Colonic mucosa (tissue), 4 donors: Measurements from ENCODE around the gene TATDN2. TPM values are rescaled to one million over a fixed set of nuclear protein-coding genes. Genes with fewer than 3 reads are reported as not detected.
A peak's percentile ranks its signal among the peaks of the same experiment; 100 is the strongest.

Experiments
- DNase-seq: peaks from one replicate; pipeline ENCODE4 v3.0.0-alpha.2; 2020
- H3K27ac ChIP-seq: fragments of 200-600 bp; one replicate; pipeline ENCODE4 v1.8.0; 2021
- H3K27me3 ChIP-seq: fragments of 200-600 bp; one replicate; pipeline ENCODE4 v1.8.0; 2021
- H3K36me3 ChIP-seq: fragments of 200-600 bp; one replicate; pipeline ENCODE4 v1.8.0; 2021
- H3K4me1 ChIP-seq: fragments of 200-600 bp; one replicate; pipeline ENCODE4 v1.8.0; 2021; ENCODE audit warnings: mild to moderate bottlenecking
- H3K4me3 ChIP-seq: fragments of 200-600 bp; one replicate; pipeline ENCODE4 v1.8.0; 2021
- H3K9ac ChIP-seq, 2 donors: one replicate each; pipeline ENCODE4 v1.7.0; 2013; ENCODE audit warnings: control low read depth in 2 of 2, low read depth in 2 of 2, low read length in 2 of 2
- H3K9me3 ChIP-seq: fragments of 200-600 bp; one replicate; pipeline ENCODE4 v1.8.0; 2021
- intact Hi-C: fragments of 100-400 bp; cut with DNase I; formaldehyde crosslinking; loops from one replicate; pipeline ENCODE4 v1.14.1; 2022
- total RNA-seq, 2 donors: library from RNA; stranded (reverse); fragmentation: NEBNext Ultra II Directional in 1 of 2; extraction: Animal tissue kit (Norgen Biotek cat#: 25700) in 1 of 2; gene quantifications; one replicate each; pipeline ENCODE4 v1.2.1, GENCODE V29; 2021
- TF ChIP-seq, protein P1 (sequence below): fragments of 200-600 bp; IDR thresholded peaks from one replicate; pipeline ENCODE4 v1.8.0; 2022; ENCODE audit warnings: antibody characterized with exemption, mild to moderate bottlenecking
- donor health status: healthy.
- donor health status: DM: no; HTN: no; CAD: no.
- donor health status: DM: no; HTN: no; CAD: no.

TATDN2 gene, protein sequence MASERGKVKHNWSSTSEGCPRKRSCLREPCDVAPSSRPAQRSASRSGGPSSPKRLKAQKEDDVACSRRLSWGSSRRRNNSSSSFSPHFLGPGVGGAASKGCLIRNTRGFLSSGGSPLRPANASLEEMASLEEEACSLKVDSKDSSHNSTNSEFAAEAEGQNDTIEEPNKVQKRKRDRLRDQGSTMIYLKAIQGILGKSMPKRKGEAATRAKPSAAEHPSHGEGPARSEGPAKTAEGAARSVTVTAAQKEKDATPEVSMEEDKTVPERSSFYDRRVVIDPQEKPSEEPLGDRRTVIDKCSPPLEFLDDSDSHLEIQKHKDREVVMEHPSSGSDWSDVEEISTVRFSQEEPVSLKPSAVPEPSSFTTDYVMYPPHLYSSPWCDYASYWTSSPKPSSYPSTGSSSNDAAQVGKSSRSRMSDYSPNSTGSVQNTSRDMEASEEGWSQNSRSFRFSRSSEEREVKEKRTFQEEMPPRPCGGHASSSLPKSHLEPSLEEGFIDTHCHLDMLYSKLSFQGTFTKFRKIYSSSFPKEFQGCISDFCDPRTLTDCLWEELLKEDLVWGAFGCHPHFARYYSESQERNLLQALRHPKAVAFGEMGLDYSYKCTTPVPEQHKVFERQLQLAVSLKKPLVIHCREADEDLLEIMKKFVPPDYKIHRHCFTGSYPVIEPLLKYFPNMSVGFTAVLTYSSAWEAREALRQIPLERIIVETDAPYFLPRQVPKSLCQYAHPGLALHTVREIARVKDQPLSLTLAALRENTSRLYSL
- 10 to 100 TPM; 28.9 to 35.3 TPM for total RNA-seq

- intact Hi-C loops = no loop called here
- peaks cover 5% of the 10 kb centered on the region for H3K4me1 ChIP-seq
Observed at GRCh38 chr3:10248184-10248983, at the start of gene TATDN2. TSS of gene TATDN2 (plus strand) at chr3:10248459. CDS start at chr3:10249201, 742 bp downstream.

GRCh38 chr3:10198761-10199649, 49.3 kb upstream of the TATDN2 start:
- TF ChIP-seq, protein P1, sequence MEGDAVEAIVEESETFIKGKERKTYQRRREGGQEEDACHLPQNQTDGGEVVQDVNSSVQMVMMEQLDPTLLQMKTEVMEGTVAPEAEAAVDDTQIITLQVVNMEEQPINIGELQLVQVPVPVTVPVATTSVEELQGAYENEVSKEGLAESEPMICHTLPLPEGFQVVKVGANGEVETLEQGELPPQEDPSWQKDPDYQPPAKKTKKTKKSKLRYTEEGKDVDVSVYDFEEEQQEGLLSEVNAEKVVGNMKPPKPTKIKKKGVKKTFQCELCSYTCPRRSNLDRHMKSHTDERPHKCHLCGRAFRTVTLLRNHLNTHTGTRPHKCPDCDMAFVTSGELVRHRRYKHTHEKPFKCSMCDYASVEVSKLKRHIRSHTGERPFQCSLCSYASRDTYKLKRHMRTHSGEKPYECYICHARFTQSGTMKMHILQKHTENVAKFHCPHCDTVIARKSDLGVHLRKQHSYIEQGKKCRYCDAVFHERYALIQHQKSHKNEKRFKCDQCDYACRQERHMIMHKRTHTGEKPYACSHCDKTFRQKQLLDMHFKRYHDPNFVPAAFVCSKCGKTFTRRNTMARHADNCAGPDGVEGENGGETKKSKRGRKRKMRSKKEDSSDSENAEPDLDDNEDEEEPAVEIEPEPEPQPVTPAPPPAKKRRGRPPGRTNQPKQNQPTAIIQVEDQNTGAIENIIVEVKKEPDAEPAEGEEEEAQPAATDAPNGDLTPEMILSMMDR = no peak
- Histone ChIP-seq H3K27me3 (no peaks in the 10 kb centered on the region), H3K9me3 (no peaks in the 10 kb centered on the region), H3K27ac (peak overlapping the region; percentile 32), H3K9ac (peak overlapping the region in 1 of 2 donors; percentile 13), H3K36me3 (no peaks in the 10 kb centered on the region), H3K4me3 (no peak overlapping the region), H3K4me1 (peaks cover 27% of the 10 kb centered on the region)
- DNase-seq = peak; percentile 82
- intact Hi-C loops = no loop called here

More at GRCh38 chr3:10248184-10248983, at the start of gene TATDN2:
- H3K9me3 ChIP-seq = no peaks in the 10 kb centered on the region
- H3K27ac ChIP-seq = peak within 1 kb of the TSS; percentile 91
- H3K9ac ChIP-seq = peak within 1 kb of the TSS; percentile 76 to 90
- H3K27me3 ChIP-seq = no peaks in the 10 kb centered on the region
- TF ChIP-seq, protein P1 = no peak
- peak; percentile 99 for DNase-seq
- H3K4me3 ChIP-seq = peak within 1 kb of the TSS; percentile 87
- no peaks in the 10 kb centered on the region for H3K36me3 ChIP-seq

DNA sequence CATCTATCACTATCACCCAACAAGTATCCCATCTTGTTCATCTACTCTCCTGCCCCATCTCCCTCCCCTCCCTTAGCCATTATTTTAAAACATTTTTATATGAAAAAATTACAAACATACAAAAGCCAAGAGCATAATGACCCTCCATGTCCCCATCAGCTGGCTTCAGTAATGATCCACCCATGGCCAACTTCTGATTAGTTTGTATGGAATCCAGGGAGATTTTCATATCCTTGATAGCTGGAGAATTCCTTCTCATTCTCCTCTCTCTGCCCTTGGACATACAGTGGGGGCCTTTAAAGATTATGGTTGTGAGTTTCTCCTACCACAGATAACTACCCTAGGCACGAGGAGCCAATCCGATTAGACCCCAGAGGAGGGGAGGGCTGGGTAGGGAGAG, 43.3 kb upstream of the TATDN2 start:
- TF ChIP-seq, protein P1 = no peak
- Histone ChIP-seq H3K27ac (no peak overlapping the region), H3K27me3 (no peaks in the 10 kb centered on the region), H3K9me3 (no peaks in the 10 kb centered on the region), H3K4me1 (peaks cover 11% of the 10 kb centered on the region), H3K36me3 (no peaks in the 10 kb centered on the region), H3K9ac (no peak overlapping the region), H3K4me3 (no peak overlapping the region)
- intact Hi-C loops = no loop called here
- DNase-seq = no peak

DNA sequence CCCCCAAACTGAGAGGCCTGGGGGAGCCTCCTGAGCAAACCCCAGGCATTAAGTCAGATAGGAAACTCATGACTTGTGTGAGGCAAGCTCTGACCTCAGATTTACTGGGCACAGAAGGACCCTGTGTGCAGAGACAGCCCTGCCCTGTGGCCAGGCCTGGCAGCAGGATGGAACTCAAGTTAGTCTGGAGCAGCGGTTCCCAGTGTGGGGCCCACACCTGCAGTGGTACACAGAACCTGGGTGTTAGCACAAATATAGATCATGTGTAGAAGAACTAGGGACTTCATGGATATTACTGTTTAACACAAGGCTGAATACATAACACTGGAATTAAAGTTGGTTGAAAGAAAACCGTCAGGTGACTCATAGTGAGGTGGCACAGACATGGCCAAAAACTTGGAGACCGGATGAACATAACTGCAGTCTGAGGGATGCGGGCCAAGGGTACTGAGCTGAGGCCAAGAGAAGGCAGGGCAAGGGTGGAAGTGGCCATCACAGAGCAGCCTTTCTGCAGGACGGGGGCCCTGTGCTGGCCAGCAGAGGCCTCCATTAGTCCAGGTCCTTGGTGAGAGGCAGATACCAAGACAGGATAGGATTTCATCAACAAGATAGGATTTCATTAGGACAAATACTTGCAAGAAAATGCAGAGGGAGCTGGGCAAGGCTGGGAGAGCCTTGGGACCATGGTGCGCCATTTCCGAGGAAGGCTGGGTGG, 42.7 kb upstream of the TATDN2 start:
- H3K9me3 ChIP-seq = no peaks in the 10 kb centered on the region
- no peaks in the 10 kb centered on the region for H3K27me3 ChIP-seq
- no peak overlapping the region for H3K4me3 ChIP-seq
- no peak overlapping the region for H3K27ac ChIP-seq
- H3K36me3 ChIP-seq = no peaks in the 10 kb centered on the region
- DNase-seq = no peak
- peaks cover 11% of the 10 kb centered on the region for H3K4me1 ChIP-seq
- no peak overlapping the region for H3K9ac ChIP-seq
- TF ChIP-seq, protein P1 = no peak
- intact Hi-C loops = no loop called here
